Heart left ventricle (tissue), 13 donors: Measurements from ENCODE around the gene VAMP3.

Experiments used
- CTCF ChIP-seq, 12 donors: fragments of 200-600 bp; sonication (generic) in 4 of 12; IDR thresholded peaks; one replicate each; pipeline versions ENCODE4 v1.5.0 to v1.8.0; 2018 to 2022; ENCODE audit warnings: antibody characterized with exemption in 12 of 12, mild to moderate bottlenecking in 5 of 12
- POLR2A ChIP-seq, 2 donors: fragments of 450-650 bp; IDR thresholded peaks; one replicate each; pipeline ENCODE4 v1.6.1; 2017; ENCODE audit warnings: antibody characterized with exemption in 2 of 2, mild to moderate bottlenecking in 2 of 2, moderate library complexity in 2 of 2
- donor health status: ischemic (EF 13 %, LVEDD 7.1; RV severe dilation, severe dysfunction).
- donor health status: DM: no; HTN: yes; CAD: no.
- donor health status: DM: no; HTN: no; CAD: no.
- donor health status: ischemic (EF 25% LVEDD 6.9; RV normal size, moderate dysfunction).
- donor health status: ischemic (EF 25% LVEDD 5.7; RV mildly dilated, moderate dysfunction).
- donor health status: ischemic (EF 35%, LVEDD 5.7; RV mildly dilated, moderate dysfunction).
- donor health status: nonischemic (EF 11% LVEDD 7.7; RV severe dilation, severe dysfunction).
- donor health status: DM: yes; HTN: yes; CAD: no.
- donor health status: PGD.
- donor health status: ischemic (EF 29% LVEDD 5.4; RV normal size, mild dysfunction).
- donor health status: nonischemic (EF 23%, LVEDD 6.1; RV moderate dilation, normal function).

- TF ChIP-seq CTCF (IDR thresholded peaks at IDR 0.05) (no peak), POLR2A (IDR thresholded peaks at IDR 0.05) (no peak)
These were observed 10.9 kb upstream of the VAMP3 start for GRCh38 chr1:7760245-7760644.
